Naive thymus-derived CD8-positive, alpha-beta T cell (primary cell): ENCODE data around the gene SYT5. TPM values are rescaled to one million over a fixed set of nuclear protein-coding genes. Genes with fewer than 3 reads are reported as not detected.
A peak's percentile ranks its signal among the peaks of the same experiment; 100 is the strongest.
"Not testable (repeated sequence)": the region's sequence is repeated elsewhere in the genome, so short reads cannot be mapped to it uniquely, and the experiment has no call there.

Source experiments
- ATAC-seq, 2 donors: fragments of 150-1000 bp; cut with Tn5 transposase in 1 of 2; sonication (Bioruptor Pico), chemical (Tn5 transposase) in 1 of 2; 1 replicate in 1 of 2; 2 replicates in 1 of 2; pipeline ENCODE4 v1.10.0; 2021; ENCODE audit warnings: mild to moderate bottlenecking in 2 of 2, moderate library complexity in 2 of 2
- POLR2A ChIA-PET: fragments of 350-600 bp; sonication (Branson Sonifier 250); formaldehyde crosslinking; loops from one replicate; lab custom pipeline; 2021; ENCODE audit warnings: antibody characterized with exemption; lab: Charles Lee
- DNase-seq, 10 donors: peaks; one replicate each; pipeline versions ENCODE4 v3.0.0 to v3.0.0-alpha.2; 2020 to 2022
- H3K27ac Mint-ChIP-seq, 10 donors: one replicate each; pipeline ENCODE4 v1.8.0; 2020 to 2022; ENCODE audit warnings: mild to moderate bottlenecking in 10 of 10, mixed read lengths in 10 of 10, moderate library complexity in 4 of 10, inconsistent platforms in 1 of 10
- H3K27me3 Mint-ChIP-seq, 5 donors: one replicate each; pipeline ENCODE4 v1.8.0; 2021 to 2022; ENCODE audit warnings: mixed read lengths in 5 of 5
- H3K36me3 Mint-ChIP-seq, 3 donors: one replicate each; pipeline ENCODE4 v1.8.0; 2020 to 2022; ENCODE audit warnings: mixed read lengths in 3 of 3, mild to moderate bottlenecking in 2 of 3, inconsistent platforms in 1 of 3
- H3K4me1 Mint-ChIP-seq, 4 donors: one replicate each; pipeline ENCODE4 v1.8.0; 2021 to 2022; ENCODE audit warnings: mixed read lengths in 4 of 4
- H3K4me3 Mint-ChIP-seq, 10 donors: one replicate each; pipeline ENCODE4 v1.8.0; 2020 to 2022; ENCODE audit warnings: mild to moderate bottlenecking in 10 of 10, mixed read lengths in 10 of 10, moderate library complexity in 6 of 10, inconsistent platforms in 1 of 10
- H3K9me3 Mint-ChIP-seq, 9 donors: one replicate each; pipeline ENCODE4 v1.8.0; 2020 to 2022; ENCODE audit warnings: mixed read lengths in 9 of 9, mild to moderate bottlenecking in 3 of 9, inconsistent platforms in 1 of 9, moderate library complexity in 1 of 9
- polyA plus RNA-seq, 3 donors: library from polyadenylated mRNA; unstranded; fragments of 300-500 nt; fragmentation: Illumina TruSeq; gene quantifications; one replicate each; pipeline ENCODE4 v1.2.3, GENCODE V29; 2021
- total RNA-seq, 8 experiments: library from RNA in 2 of 8; stranded (reverse) in 2 of 8; gene quantifications; one replicate each; pipeline ENCODE4 v1.2.3 and lab custom pipeline; 2021 to 2026

The SYT5 gene
- total and polyA plus RNA-seq, 5 experiments from 2014 or later, result 0.09 to 0.56 (median 0.25) TPM; not detected in 2

DNA sequence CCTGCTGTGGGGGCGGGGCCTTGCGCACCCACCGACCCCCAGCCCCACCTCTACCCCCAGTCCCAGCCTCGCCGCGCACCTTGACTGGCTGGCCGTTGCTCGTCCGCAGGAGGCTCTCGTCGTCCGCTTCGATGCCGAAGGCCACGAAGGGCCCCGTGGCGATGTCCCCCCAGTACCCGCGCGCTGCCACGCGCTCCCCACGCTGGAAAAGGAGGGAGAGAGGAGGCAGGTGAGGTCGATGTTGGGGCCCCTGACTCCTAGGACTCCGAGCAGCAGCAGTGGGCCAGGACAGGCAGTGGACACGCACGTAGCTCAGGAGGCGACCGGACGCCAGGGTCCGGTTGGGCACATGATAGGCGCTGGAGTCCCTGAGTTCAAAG lies 19.1 kb downstream of the SYT5 start:
- peaks cover 5 to 17% (median 11%) of the 10 kb centered on the region in 4 donors for H3K4me1 Mint-ChIP-seq

GRCh38 chr19:55160128-55160985 lies 19.7 kb downstream of the SYT5 start:
- H3K27me3 Mint-ChIP-seq, result peaks cover 14 to 80% (median 43%) of the 10 kb centered on the region in 5 donors
- POLR2A ChIA-PET, result interaction anchor here (1.2 kb wide), 1 partner anchor 19 kb away, joined by 4 read pairs; no protein-coding TSS in a partner anchor

More for the DNA sequence above, 19.1 kb downstream of the SYT5 start:
- Mint-ChIP-seq H3K9me3 (peaks cover 0 to 4% (median 0%) of the 10 kb centered on the region in 9 donors), H3K27me3 (peaks cover 14 to 83% (median 49%) of the 10 kb centered on the region in 5 donors), H3K4me3 (no peak overlapping the region), H3K27ac (peak overlapping the region in 1 of 10 donors; percentile 67), H3K36me3 (peaks cover 0 to 4% (median 0%) of the 10 kb centered on the region in 3 donors)
- ATAC-seq (no peak), DNase-seq (no peak)
- POLR2A ChIA-PET, result interaction anchor here (1.2 kb wide), 1 partner anchor 20 kb away, joined by 4 read pairs; no protein-coding TSS in a partner anchor

DNA sequence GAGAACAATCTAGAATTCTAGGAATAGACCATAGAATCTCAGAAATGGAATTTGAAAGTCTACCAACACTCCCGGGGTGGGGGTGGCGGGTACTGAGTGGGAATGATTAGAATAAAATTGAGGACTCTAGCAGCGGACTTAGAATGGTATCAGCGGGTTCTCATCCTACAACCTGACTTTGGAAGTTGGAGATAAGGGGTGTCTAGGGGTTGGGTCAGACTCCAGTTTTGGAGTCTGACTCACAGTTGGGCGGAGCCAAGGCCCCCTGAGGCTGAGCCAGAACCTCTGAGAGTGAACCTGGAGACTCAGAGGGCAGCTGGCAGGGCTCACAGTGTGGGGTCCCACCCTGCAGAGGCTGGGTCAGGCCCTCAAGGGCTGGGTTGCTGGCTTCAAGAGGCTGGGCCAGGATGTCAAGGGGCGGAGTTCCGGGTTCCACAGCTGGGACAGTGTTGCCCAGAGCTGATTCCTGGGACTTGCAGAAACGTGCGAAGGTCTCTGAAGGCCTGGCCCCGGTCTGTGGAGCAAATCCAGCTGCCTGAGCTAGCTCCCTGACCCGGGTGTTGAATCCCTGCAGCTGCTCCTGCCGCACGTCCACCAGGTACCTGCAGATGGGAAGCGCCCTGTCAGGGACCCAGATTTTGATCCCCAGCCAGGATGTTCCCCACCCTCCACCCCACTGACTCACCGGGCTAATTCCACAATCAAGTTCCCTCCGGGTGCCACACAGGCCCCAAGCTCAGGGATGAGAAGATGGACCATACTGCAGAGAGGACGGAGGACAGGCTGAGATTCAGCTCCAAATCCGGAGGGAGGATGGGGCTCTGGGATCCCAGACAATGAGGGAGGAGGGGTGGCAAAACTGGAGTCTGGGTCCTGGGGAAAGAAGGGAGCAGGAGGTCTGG lies 21.0 kb downstream of the SYT5 start:
- POLR2A ChIA-PET, result no interaction called here
- Mint-ChIP-seq H3K4me1 (peaks cover 9 to 24% (median 17%) of the 10 kb centered on the region in 4 donors), H3K27me3 (peaks cover 16 to 76% (median 44%) of the 10 kb centered on the region in 5 donors), H3K36me3 (peaks cover 0 to 3% (median 0%) of the 10 kb centered on the region in 3 donors), H3K9me3 (peaks cover 0 to 6% (median 2%) of the 10 kb centered on the region in 9 donors), H3K27ac (no peak overlapping the region), H3K4me3 (no peak overlapping the region)
- ATAC-seq, result no peak
- no peak for DNase-seq

More at GRCh38 chr19:55160128-55160985, 19.7 kb downstream of the SYT5 start:
- H3K27ac Mint-ChIP-seq, result peak overlapping the region in 4 of 10 donors; percentile 20 to 89 (median 58)
- peaks cover 3 to 17% (median 11%) of the 10 kb centered on the region in 4 donors for H3K4me1 Mint-ChIP-seq
- H3K36me3 Mint-ChIP-seq, result peaks cover 0 to under 1% (median 0%) of the 10 kb centered on the region in 3 donors
- ATAC-seq, result peak; percentile 91 to 95
- peaks cover 0 to 4% (median 0%) of the 10 kb centered on the region in 9 donors for H3K9me3 Mint-ChIP-seq
- H3K4me3 Mint-ChIP-seq, result peak overlapping the region in 3 of 10 donors; percentile 12 to 24 (median 14)
- peak; percentile 77 to 92 (median 86) for DNase-seq

- no peak overlapping the region for H3K4me3 Mint-ChIP-seq
- H3K9me3 Mint-ChIP-seq, result peaks cover 0 to 12% (median 5%) of the 10 kb centered on the region in 9 donors
- POLR2A ChIA-PET, result no interaction called here
- H3K4me1 Mint-ChIP-seq, result peaks cover 14 to 30% (median 22%) of the 10 kb centered on the region in 4 donors
- H3K27me3 Mint-ChIP-seq, result peaks cover 13 to 69% (median 39%) of the 10 kb centered on the region in 5 donors
- ATAC-seq (no peak), DNase-seq (no peak)
- peaks cover 0 to 7% (median 0%) of the 10 kb centered on the region in 3 donors for H3K36me3 Mint-ChIP-seq
- peak overlapping the region in 1 of 10 donors; percentile 40 for H3K27ac Mint-ChIP-seq
Measured at GRCh38 chr19:55158423-55158822, 21.7 kb downstream of the SYT5 start.

DNA sequence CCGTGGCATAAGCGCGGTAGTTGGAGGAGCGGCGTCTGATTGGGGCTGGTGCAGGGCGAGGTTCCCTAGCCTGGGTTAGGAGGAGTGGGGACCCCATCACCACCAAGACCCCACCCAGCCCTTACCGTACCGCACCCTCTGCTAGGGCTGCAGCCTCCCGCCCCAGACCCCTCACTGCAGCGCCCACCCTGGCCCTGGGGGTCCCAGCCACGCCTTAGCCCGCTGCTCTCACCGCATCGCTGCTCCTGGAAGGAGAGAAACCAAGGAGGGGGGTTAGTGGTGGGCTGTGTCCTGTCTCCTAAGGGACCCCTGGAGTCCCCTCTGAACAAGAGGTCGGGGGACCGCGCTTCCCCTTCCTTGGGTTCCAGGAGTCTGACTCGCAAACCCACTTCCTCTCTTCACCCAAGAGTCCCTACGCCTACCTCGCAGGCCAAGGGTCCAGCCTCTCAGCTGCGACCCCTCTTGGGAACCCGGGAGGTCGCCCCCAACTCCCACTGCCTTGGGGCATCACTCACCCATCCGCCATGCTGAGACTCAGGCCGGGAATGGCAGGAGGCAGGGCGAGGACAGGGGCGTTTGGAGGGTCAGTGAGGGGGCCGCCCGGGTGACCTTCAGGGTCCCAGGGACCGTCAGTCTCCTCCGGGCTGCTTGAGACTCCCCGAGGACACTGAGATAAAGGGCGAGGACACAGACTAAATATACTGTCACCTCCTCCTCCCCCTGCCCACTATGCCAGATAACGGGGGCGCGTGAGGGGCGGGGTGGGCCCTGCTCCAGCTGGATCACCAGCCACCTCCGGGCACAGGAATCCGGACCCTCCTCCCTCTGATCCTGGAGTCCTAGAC lies 22.8 kb downstream of the SYT5 start, which contains the start of gene TNNI3:
TSS of gene TNNI3 (minus strand) at position 669 of the 845 bp plus-strand sequence. CDS start at position 526, 143 bp downstream.
- H3K36me3 Mint-ChIP-seq, result peaks cover 0 to 7% (median 0%) of the 10 kb centered on the region in 3 donors
- peaks cover 0 to 16% (median 6%) of the 10 kb centered on the region in 9 donors for H3K9me3 Mint-ChIP-seq
- peaks cover 9 to 62% (median 39%) of the 10 kb centered on the region in 5 donors for H3K27me3 Mint-ChIP-seq
- DNase-seq (no peak), ATAC-seq (no peak)
- peak within 1 kb of the TSS in 1 of 10 donors; percentile 40 for H3K27ac Mint-ChIP-seq
- POLR2A ChIA-PET, result no interaction called here
- H3K4me1 Mint-ChIP-seq, result peaks cover 16 to 34% (median 25%) of the 10 kb centered on the region in 4 donors
- H3K4me3 Mint-ChIP-seq, result peak within 1 kb of the TSS in 8 of 10 donors; percentile 38 to 64 (median 54)

GRCh38 chr19:55156202-55157063 lies 23.7 kb downstream of the SYT5 start:
- DNase-seq (peak in 7 of 10 donors; percentile 36 to 51 (median 40)), ATAC-seq (peak in 1 of 2 donors; percentile 20)
- POLR2A ChIA-PET, result interaction anchor here (0.7 kb wide), 1 partner anchor 82 kb away, joined by 3 read pairs; no protein-coding TSS in a partner anchor
- peaks cover 0 to 7% (median 2%) of the 10 kb centered on the region in 3 donors for H3K36me3 Mint-ChIP-seq
- peaks cover 0 to 24% (median 13%) of the 10 kb centered on the region in 9 donors for H3K9me3 Mint-ChIP-seq
- H3K27me3 Mint-ChIP-seq, result peaks cover 9 to 62% (median 39%) of the 10 kb centered on the region in 5 donors
- peaks cover 22 to 42% (median 32%) of the 10 kb centered on the region in 4 donors for H3K4me1 Mint-ChIP-seq
- H3K27ac Mint-ChIP-seq, result no peak overlapping the region
- peak overlapping the region in 9 of 10 donors; percentile 12 to 64 (median 53) for H3K4me3 Mint-ChIP-seq

DNA sequence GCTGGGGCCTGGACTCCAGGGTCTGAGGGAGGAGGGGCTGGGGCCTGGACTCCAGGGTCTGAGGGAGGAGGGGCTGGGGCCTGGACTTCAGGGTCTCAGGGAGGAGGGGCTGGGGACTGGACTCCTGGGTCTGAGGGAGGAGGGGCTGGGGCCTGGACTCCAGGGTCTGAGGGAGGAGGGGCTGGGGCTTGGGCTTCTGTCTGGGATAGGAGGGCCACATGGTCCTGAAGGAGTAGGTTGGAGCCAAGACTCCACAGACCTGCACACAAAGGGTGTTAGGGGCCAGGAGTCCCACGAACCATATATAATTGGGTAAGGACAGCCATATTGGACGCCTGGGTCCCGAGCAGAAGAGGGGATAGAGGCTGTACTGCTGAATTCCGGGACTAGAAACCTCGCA lies 24.3 kb downstream of the SYT5 start:
- Mint-ChIP-seq H3K9me3 (peaks cover 0 to 26% (median 14%) of the 10 kb centered on the region in 9 donors), H3K4me1 (peaks cover 22 to 43% (median 32%) of the 10 kb centered on the region in 4 donors), H3K4me3 (peak overlapping the region in 4 of 10 donors; percentile 45 to 63 (median 56)), H3K27me3 (peaks cover 9 to 58% (median 39%) of the 10 kb centered on the region in 5 donors)
- H3K36me3 Mint-ChIP-seq, DNase-seq, ATAC-seq, H3K27ac Mint-ChIP-seq: not testable (repeated sequence)
- POLR2A ChIA-PET, result interaction anchor here (0.7 kb wide), 1 partner anchor 82 kb away, joined by 3 read pairs; no protein-coding TSS in a partner anchor

GRCh38 chr19:55153652-55154264 lies 26.3 kb downstream of the SYT5 start:
- POLR2A ChIA-PET, result no interaction called here
- peaks cover 23 to 42% (median 29%) of the 10 kb centered on the region in 4 donors for H3K4me1 Mint-ChIP-seq
- peaks cover 0 to 7% (median 2%) of the 10 kb centered on the region in 3 donors for H3K36me3 Mint-ChIP-seq
- no peak for DNase-seq
- peaks cover 19 to 57% (median 42%) of the 10 kb centered on the region in 5 donors for H3K27me3 Mint-ChIP-seq
- H3K9me3 Mint-ChIP-seq, result peaks cover 0 to 30% (median 14%) of the 10 kb centered on the region in 9 donors
- ATAC-seq, result no peak
- peak overlapping the region in 5 of 10 donors; percentile 6 to 67 (median 31) for H3K4me3 Mint-ChIP-seq
- H3K27ac Mint-ChIP-seq, result peak overlapping the region in 5 of 10 donors; percentile 21 to 89 (median 61)

GRCh38 chr19:55152017-55152416 lies 28.1 kb downstream of the SYT5 start:
- Mint-ChIP-seq H3K27me3 (peaks cover 22 to 51% (median 39%) of the 10 kb centered on the region in 5 donors), H3K4me3 (peak overlapping the region in 2 of 10 donors; percentile 24 to 48), H3K27ac (peak overlapping the region; percentile 44 to 88 (median 81)), H3K36me3 (peaks cover 0 to 7% (median 2%) of the 10 kb centered on the region in 3 donors), H3K4me1 (peaks cover 23 to 39% (median 29%) of the 10 kb centered on the region in 4 donors), H3K9me3 (peaks cover 0 to 30% (median 14%) of the 10 kb centered on the region in 9 donors)
- no peak for ATAC-seq
- no peak for DNase-seq
- POLR2A ChIA-PET, result interaction anchor here (0.5 kb wide), 1 partner anchor 105 kb away, joined by 4 read pairs; no protein-coding TSS in a partner anchor
